Activated T-cell treated with anti-CD3 and anti-CD28 coated beads, Interleukin-2, amount 50 U/mL, for 4 hours (primary cell): ENCODE measurements around the gene DYNC1LI1. TPM values are rescaled to one million over a fixed set of nuclear protein-coding genes. Genes with fewer than 3 reads are reported as not detected.
"Not testable (repeated sequence)": the region's sequence is repeated elsewhere in the genome, so short reads cannot be mapped to it uniquely, and the experiment has no call there.

Experiments used
- ATAC-seq, 2 donors: fragments of 200-7000 bp; cut with Tn5 transposase; one replicate each; pipeline ENCODE4 v1.10.0; 2021
- DNase-seq: peaks from one replicate; pipeline ENCODE4 v3.0.0-alpha.2; 2020
- H3K27me3 Mint-ChIP-seq: one replicate; pipeline ENCODE4 v1.8.0; 2021; ENCODE audit warnings: low read depth, mixed read lengths
- H3K36me3 Mint-ChIP-seq: one replicate; pipeline ENCODE4 v1.8.0; 2022; ENCODE audit warnings: mixed read lengths; ENCODE audit not compliant: insufficient read depth
- H3K4me1 Mint-ChIP-seq: one replicate; pipeline ENCODE4 v1.8.0; 2021; ENCODE audit warnings: low read depth, mixed read lengths
- H3K4me3 Mint-ChIP-seq: one replicate; pipeline ENCODE4 v1.8.0; 2021; ENCODE audit warnings: mild to moderate bottlenecking, moderate library complexity, mixed read lengths
- H3K9me3 Mint-ChIP-seq: one replicate; pipeline ENCODE4 v1.8.0; 2021; ENCODE audit warnings: mixed read lengths
- total RNA-seq, 3 donors: library from RNA; stranded (reverse); gene quantifications; one replicate each; pipeline ENCODE4 v1.2.1, GENCODE V29; 2021

Gene DYNC1LI1
- total RNA-seq, 3 donors from 2014 or later: 53.1 to 54.1 (median 53.3) TPM

DNA sequence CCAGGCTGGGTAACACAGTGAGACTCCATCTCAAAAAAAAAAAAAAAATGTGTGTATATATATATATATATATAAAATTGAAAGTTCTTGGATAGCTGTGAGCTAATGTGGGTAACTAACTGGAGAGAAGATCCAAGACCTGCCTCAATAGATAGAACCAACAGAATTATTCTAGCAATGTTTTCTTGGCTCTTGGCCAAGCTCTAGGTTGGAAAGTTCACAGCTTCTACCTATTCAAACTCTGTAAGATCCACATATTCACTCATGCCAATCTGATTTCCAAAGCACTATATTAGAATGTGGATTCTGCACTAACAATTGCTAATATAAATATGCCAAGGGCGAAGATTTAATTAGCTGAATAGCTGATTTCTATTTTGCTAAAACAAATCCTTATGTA is 38.2 kb downstream of the DYNC1LI1 start:
- ATAC-seq (no peak), DNase-seq (no peak)
- H3K4me3 Mint-ChIP-seq: no peak overlapping the region
- no peaks in the 10 kb centered on the region for H3K9me3 Mint-ChIP-seq
- peaks cover 3% of the 10 kb centered on the region for H3K4me1 Mint-ChIP-seq
- no peaks in the 10 kb centered on the region for H3K27me3 Mint-ChIP-seq
- peaks cover 25% of the 10 kb centered on the region for H3K36me3 Mint-ChIP-seq

DNA sequence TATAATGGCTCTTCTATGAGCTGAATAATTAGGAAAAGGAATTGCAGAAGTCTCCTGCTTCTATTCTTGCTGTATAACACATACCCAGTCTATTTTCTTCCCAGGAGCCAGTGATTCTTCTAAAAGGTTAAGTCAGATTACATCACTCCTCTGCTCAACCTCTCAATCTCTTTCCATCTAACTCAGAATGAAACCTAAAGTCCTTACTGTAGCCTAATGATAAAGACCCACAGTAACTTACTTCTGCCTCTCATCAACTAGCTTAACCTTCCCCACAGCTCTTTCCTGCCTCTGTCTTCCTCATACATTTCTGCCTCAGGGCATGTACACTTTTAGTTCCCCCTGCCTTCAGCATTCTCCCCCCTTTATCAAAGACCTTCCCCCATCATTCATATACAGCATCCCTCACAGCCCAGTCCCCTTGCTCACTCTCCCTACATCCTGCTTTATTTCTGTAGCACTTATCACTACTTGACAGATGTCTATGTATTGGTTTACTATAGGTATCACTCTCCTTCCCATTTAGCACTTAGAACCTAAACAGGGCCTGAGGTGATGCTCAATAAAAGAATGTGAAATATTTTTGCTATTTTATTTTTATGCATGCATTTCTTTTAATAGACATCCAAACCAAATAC is 39.5 kb downstream of the DYNC1LI1 start:
- Mint-ChIP-seq H3K36me3 (peaks cover 25% of the 10 kb centered on the region), H3K4me3 (no peak overlapping the region), H3K4me1 (peaks cover 3% of the 10 kb centered on the region), H3K27me3 (no peaks in the 10 kb centered on the region), H3K9me3 (no peaks in the 10 kb centered on the region)
- ATAC-seq (no peak), DNase-seq (no peak)

DNA sequence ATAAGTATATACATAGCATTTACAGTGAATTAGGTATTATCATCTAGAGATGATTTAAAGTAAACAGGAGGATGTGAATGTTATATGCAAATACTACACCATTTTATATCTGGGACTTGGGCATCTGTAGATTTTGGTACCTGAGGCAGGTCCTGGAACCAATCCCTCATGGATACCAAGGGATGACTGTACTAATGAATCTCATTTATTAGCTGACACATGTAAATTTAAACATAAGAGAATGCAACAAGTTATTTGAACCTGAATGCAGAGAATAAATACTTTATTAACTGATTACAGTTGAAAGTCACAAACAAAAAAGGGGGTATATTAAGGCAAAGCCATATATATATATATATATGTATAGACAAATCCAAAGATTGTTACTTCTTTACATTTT is 44.9 kb downstream of the DYNC1LI1 start:
- no peaks in the 10 kb centered on the region for H3K4me1 Mint-ChIP-seq
- no peak for DNase-seq
- H3K36me3 Mint-ChIP-seq: peaks cover 23% of the 10 kb centered on the region

DNA sequence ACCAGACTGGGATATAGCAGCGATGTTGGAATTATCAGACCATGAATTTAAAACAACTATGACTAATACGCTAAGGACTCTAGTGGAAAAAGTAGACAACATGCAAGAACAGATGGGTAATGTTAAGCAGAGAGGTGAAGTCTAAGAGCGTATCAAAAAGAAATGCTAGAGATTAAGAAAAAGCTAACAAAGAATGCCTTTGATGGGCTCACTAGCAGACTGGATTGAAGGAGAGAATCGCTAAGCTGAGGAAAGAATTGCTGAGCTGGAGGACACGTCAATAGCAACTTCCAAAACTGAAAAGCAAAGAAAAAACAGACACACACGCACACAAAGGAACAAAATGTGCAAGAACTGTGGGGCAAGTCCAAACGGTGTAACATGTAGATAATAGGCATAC is 48.0 kb downstream of the DYNC1LI1 start:
- H3K4me1 Mint-ChIP-seq: no peaks in the 10 kb centered on the region
- peaks cover 17% of the 10 kb centered on the region for H3K36me3 Mint-ChIP-seq
- no peak for ATAC-seq
- DNase-seq: no peak
- H3K9me3 Mint-ChIP-seq: no peaks in the 10 kb centered on the region
- H3K27me3 Mint-ChIP-seq: no peaks in the 10 kb centered on the region
- no peak overlapping the region for H3K4me3 Mint-ChIP-seq

More for the DNA sequence above, 44.9 kb downstream of the DYNC1LI1 start:
- no peak overlapping the region for H3K4me3 Mint-ChIP-seq
- ATAC-seq: no peak
- H3K9me3 Mint-ChIP-seq: no peaks in the 10 kb centered on the region
- no peaks in the 10 kb centered on the region for H3K27me3 Mint-ChIP-seq

DNA sequence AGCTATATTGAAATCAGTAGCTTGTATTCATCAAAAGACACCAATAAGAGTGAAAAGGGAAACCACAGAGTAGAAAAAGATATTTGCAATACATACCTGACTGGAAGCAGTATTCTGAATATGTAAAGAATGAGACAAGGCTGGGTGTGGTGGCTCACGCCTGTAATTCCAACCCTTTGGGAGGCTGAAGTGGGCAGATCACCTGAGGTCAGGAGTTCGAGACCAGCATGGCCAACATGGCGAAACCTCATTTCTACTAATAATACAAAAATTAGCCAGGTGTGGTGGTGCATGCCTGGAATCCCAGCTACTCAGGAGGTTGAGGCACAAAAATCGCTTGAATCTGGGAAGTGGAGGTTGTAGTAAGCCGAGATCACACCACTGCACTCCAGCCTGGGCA is 51.7 kb downstream of the DYNC1LI1 start:
- H3K36me3 Mint-ChIP-seq: peaks cover 11% of the 10 kb centered on the region
- ATAC-seq: not testable (repeated sequence)

DNA sequence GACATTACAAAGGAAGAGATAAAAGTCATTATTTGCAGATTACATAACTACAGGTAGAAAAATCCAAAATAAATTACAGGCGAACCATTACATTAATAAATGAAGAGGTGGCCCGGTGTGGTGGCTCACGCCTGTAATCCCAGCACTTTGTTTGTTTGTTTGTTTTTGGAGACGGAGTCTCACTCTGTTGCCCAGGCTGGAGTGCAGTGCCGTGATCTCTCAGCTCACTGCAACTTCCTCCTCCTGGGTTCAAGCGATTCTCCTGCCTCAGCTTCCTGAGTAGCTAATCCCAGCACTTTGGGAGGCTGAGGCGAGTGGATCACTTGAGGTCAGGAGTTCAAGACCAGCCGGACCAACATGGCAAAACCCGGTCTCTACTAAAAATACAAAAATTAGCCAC is 53.9 kb downstream of the DYNC1LI1 start:
- H3K27me3 Mint-ChIP-seq, H3K4me3 Mint-ChIP-seq, H3K36me3 Mint-ChIP-seq, H3K4me1 Mint-ChIP-seq, DNase-seq, ATAC-seq, H3K9me3 Mint-ChIP-seq: not testable (repeated sequence)

More for the DNA sequence above, 51.7 kb downstream of the DYNC1LI1 start:
- H3K27me3 Mint-ChIP-seq, H3K9me3 Mint-ChIP-seq, DNase-seq, H3K4me3 Mint-ChIP-seq, H3K4me1 Mint-ChIP-seq: not testable (repeated sequence)

DNA sequence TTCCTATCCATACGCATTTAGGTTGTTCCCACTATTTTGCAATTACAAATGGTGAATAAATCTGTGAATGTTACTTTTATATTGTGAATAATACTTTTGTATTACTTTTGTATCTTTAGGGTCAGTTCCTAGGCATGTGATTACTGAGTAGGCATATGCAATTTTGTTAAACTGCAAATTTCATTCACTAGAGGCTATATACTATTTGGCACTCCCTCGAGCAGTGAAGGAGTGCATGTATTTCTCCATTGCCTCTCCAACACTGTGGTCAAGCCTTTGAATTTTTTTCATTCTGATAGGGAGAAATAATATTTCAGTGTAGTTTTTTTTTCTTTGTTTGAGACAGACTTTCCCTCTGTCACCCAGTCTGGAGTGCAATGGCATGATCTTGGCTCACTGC is 59.7 kb downstream of the DYNC1LI1 start:
- H3K4me1 Mint-ChIP-seq: no peaks in the 10 kb centered on the region
- H3K36me3 Mint-ChIP-seq: no peaks in the 10 kb centered on the region
- H3K9me3 Mint-ChIP-seq: no peaks in the 10 kb centered on the region
- H3K4me3 Mint-ChIP-seq: no peak overlapping the region
- ATAC-seq: no peak
- no peaks in the 10 kb centered on the region for H3K27me3 Mint-ChIP-seq
- DNase-seq: no peak

DNA sequence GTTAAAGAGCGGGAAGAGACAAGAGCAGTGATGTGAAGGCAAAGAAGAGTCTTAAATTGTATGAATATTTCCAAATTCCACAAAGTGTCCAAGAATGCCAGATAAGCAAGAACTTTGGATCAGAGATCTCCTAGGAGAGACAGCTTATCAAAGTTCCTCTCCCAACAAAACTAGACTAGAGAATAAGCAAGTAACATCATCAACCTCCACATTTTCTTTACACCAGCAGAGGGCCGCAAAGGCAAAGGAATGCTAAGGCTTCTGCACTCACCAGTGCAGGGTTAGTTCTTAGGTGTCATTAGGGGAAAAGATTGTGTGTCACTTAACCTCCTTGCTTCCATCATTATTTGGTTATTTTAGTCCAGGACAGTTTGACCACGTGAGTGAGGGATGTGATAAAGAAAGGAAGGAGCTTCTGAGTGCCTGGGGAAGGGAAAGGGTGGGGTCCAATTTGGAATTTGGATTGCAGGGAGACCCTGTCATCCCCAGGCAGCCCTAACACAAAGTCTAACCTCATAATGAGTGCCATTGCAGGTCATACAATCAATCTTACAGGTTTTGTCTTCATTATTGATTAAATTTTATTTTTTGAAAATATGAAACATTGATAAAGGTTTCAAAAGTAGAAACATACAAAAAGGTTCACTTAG is 60.5 kb downstream of the DYNC1LI1 start:
- H3K36me3 Mint-ChIP-seq: no peaks in the 10 kb centered on the region
- no peaks in the 10 kb centered on the region for H3K9me3 Mint-ChIP-seq
- H3K27me3 Mint-ChIP-seq: no peaks in the 10 kb centered on the region
- no peak overlapping the region for H3K4me3 Mint-ChIP-seq
- no peaks in the 10 kb centered on the region for H3K4me1 Mint-ChIP-seq
- peak; percentile 57 for DNase-seq
- ATAC-seq: peak; percentile 72 to 86

DNA sequence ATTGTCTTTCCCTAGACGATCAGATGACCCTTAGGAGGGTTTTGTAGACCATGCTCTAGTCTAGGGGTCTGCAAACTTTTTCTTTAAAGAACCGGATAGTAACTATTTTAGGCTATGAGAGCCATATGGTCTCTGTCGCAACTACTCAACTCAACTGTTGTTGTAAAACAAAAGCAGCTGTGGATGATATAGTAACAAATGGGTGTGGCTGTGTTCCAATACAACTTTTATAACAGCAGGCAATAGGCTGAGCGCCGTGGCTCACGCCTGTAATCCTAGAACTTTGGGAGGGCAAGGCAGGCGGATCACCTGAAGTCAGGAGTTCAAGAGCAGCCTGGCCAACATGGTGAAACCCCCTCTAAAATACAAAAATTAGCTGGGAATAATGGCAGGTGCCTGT is 61.9 kb downstream of the DYNC1LI1 start:
- no peaks in the 10 kb centered on the region for H3K27me3 Mint-ChIP-seq
- DNase-seq: no peak
- H3K36me3 Mint-ChIP-seq: no peaks in the 10 kb centered on the region

DNA sequence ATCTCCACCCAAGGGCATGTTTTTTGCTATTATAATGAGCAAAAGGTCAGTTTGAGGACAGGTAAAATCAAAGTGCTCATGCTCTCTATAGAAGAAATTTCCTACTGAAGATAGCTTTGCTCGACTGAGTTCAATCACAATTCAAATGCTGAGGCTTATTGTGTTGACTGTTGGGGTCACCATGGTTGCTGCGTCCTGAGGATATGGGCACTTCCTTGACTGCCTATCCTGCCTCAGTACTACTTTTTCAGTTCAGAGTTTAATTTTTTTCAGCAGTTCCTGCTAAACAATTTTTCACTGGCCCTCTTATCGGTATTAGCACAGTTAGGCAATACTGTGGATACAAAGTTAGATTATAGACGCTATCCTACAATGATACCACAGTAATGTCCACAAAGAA is 64.2 kb downstream of the DYNC1LI1 start:
- Mint-ChIP-seq H3K27me3 (no peaks in the 10 kb centered on the region), H3K4me1 (peaks cover 13% of the 10 kb centered on the region), H3K36me3 (no peaks in the 10 kb centered on the region), H3K4me3 (no peak overlapping the region), H3K9me3 (no peaks in the 10 kb centered on the region)
- DNase-seq (no peak), ATAC-seq (no peak)

More for the DNA sequence above, 61.9 kb downstream of the DYNC1LI1 start:
- Mint-ChIP-seq H3K4me1 (no peaks in the 10 kb centered on the region), H3K4me3 (no peak overlapping the region), H3K9me3 (no peaks in the 10 kb centered on the region)
- ATAC-seq: no peak

DNA sequence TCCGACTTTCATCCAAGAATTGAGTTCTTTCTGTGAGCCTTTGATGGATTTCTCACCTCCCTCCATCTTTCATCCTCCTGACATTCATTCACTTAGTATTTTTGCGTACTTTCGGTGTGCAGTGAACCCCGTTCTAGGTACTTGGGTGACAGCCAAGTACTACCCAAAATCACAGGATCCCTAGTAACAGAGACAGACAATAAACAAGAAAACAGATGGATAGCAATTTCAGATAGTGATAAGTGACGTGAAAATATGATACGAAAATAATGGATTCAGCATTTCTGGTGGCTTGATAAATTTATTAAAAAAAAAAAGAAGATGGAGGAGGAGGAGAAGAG is 67.7 kb downstream of the DYNC1LI1 start:
- H3K9me3 Mint-ChIP-seq: no peaks in the 10 kb centered on the region
- H3K27me3 Mint-ChIP-seq: no peaks in the 10 kb centered on the region
- H3K4me1 Mint-ChIP-seq: peaks cover 42% of the 10 kb centered on the region
- no peak for DNase-seq
- peak overlapping the region; percentile 99 for H3K4me3 Mint-ChIP-seq
- ATAC-seq: peak; percentile 2 to 5
- H3K36me3 Mint-ChIP-seq: peaks cover 2% of the 10 kb centered on the region

DNA sequence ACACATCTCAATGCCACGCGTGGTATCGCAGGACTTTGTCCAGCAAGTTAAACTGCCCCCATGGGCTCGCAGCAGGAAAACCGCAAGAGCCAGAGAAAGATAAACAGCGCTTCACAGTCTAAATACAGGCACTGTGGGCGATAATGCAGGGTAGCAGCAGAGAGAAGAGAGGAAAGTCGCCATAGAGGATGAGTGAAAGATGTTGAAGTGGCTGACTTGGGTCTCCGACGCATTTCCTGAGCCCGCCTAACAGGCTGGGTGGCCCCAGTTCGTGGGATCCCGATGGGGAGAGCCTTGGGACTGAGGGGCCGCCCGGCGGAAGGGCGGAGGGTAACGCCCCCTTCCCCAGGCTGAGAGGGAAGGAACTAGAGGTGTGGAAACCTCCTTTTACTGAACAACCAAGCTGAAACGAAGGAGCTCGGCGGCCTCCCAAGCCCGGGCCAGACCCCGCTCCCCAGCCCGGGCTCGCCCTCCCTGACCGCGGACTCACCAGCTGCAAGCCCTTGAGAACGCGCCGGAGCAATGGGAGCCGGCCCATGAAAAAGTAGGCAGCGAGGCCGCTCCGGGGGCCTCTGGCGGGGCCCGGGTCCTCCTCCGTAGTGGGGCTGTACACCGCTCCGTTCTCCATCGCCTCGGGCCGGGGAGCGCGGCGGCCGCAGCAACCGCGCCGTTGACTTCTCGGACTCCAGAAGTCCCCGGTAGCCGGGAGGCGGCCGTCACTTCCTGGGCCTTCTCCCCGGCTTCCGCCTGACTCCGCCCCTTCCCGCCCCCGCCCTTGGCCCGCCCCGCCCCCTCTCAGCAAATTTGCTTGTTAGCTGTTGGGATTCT is 68.3 kb downstream of the DYNC1LI1 start, which contains the start of gene CMTM6:
Gene CMTM6 (minus strand): TSS at position 735 of the 828 bp plus-strand sequence. CDS start 107 bp downstream, at position 628.
- ATAC-seq: peak; percentile 89
- Mint-ChIP-seq H3K9me3 (no peaks in the 10 kb centered on the region), H3K36me3 (peaks cover 2% of the 10 kb centered on the region), H3K27me3 (no peaks in the 10 kb centered on the region), H3K4me1 (peaks cover 42% of the 10 kb centered on the region), H3K4me3 (peak within 1 kb of the TSS; percentile 99)
- peak; percentile 63 for DNase-seq

DNA sequence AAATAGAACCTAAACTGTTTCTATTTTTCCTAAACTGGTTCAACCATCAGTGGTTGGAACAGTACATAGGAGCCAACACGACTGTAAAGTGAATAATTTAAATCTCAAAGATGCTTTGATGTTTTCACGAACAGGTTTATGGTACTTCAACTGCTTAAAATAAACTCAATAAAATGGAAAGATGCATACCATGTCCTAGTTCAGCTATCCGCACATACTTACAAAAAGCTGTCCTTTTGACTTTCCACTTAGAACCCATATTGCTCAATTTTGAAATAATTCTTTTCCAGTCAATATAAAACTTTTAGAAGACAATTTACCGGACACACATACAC is 68.9 kb downstream of the DYNC1LI1 start:
- ATAC-seq (no peak), DNase-seq (no peak)
- H3K27me3 Mint-ChIP-seq: no peaks in the 10 kb centered on the region
- H3K4me1 Mint-ChIP-seq: peaks cover 44% of the 10 kb centered on the region
- H3K9me3 Mint-ChIP-seq: no peaks in the 10 kb centered on the region
- H3K36me3 Mint-ChIP-seq: peaks cover 3% of the 10 kb centered on the region
- H3K4me3 Mint-ChIP-seq: peak overlapping the region; percentile 99

DNA sequence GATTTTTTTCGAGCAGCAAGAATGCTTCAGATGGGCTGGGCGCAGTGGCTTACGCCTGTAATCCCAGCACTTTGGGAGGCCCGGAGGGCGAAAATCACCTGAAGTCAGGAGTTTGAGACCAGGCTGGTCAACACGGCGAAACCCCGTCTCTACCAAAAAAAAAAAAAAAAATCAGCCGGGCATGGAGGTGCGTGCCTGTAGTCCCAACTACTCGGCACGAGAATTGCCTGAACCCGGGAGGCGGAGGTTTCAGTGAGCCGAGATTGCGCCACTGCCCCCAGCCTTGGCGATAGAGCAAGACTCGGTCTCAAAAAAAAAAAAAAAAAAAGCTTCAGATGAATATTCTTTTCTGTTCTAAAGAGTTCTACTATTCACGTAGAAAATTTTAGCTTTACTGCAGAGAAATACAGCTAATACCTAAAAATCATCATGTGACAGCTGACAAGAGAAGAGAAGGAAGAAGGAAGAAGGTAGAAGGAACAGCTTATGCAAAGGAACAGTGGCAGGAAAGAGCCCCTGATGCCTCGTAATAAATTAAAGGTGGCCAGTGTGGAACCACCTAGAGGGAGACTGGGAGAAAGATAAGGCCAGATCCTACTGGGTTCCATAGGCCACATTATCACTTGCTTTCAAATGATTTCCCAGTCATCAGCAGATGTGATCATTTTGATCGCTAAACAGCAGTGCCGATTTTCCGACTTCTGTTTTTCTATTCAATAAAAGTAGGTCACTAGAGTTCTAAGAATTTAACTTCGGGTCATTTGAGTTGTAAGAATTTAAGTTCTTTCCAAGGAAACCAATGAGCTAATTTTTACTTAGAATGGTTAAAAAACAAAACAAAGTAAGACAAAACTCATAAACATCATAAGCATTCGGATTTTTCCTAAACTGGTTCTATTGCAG is 69.5 kb downstream of the DYNC1LI1 start:
- no peak for DNase-seq
- no peaks in the 10 kb centered on the region for H3K9me3 Mint-ChIP-seq
- H3K4me1 Mint-ChIP-seq: peaks cover 50% of the 10 kb centered on the region
- ATAC-seq: no peak
- H3K4me3 Mint-ChIP-seq: peak overlapping the region; percentile 99
- peaks cover 9% of the 10 kb centered on the region for H3K36me3 Mint-ChIP-seq
- H3K27me3 Mint-ChIP-seq: no peaks in the 10 kb centered on the region
